ENCODE measurements around the gene PNRC2.

DNA sequence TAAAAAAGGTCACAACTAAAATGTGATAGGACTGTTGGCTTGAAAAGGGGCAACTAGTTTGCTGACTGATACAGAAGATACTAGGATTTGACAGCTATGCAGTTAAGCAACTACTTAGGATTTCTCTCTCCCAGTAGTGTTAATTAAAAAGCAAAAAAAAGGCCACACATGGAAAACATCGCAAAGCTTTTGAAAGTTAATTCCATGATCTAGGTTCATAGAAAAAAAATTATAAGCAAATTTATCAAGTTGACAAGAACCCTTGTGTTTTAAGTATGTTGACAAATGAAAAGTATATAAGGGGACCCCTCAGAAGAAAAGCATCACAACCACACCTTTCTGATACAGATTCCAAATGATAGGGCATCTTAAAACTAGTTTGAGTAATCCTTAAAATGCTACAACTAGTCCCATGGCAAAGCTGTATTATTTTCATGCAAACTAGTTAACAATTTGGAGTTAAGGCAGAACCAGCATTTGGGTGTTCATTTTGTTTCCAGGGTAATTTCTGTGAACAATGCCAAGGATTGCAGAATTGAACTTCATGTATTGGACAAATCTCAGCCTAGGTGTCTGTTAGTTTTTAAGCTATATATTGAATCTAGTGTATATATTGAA, 4.1 kb downstream of the PNRC2 start:
- TF ChIP-seq POLR2AphosphoS5 (IDR thresholded peaks at IDR 0.05; ENCODE audit: borderline replicate concordance, low read depth, low read length) (peak; percentile 65), EZH2 (IDR thresholded peaks at IDR 0.05) (no peak), FOXP2 (optimal IDR thresholded peaks at IDR 0.05; ENCODE audit: control extremely low read depth, extremely low read length, insufficient read depth) (no peak)
